ENCODE data around the gene GPR146.
"Not testable (repeated sequence)": the region's sequence is repeated elsewhere in the genome, so short reads cannot be mapped to it uniquely, and the experiment has no call there.

GPR146 gene

GRCh38 chr7:1025743-1026581 is 18.4 kb upstream of the GPR146 start:
- DNase-seq = no peak
- TF ChIP-seq GATA1 (IDR thresholded peaks at IDR 0.05; ENCODE audit: low read depth, low read length) (no peak), POLR2A (IDR thresholded peaks at IDR 0.05; ENCODE audit: low read length) (no peak)

- no peak for DNase-seq
- no peak for TF ChIP-seq GATA1 (IDR thresholded peaks at IDR 0.05; ENCODE audit: low read depth, low read length)
- TF ChIP-seq POLR2A (IDR thresholded peaks at IDR 0.05; ENCODE audit: low read length) = no peak
Observed at GRCh38 chr7:1026721-1027161, 17.6 kb upstream of the GPR146 start.

- TF ChIP-seq GATA1 (IDR thresholded peaks at IDR 0.05; ENCODE audit: low read depth, low read length) = no peak
- TF ChIP-seq POLR2A (IDR thresholded peaks at IDR 0.05; ENCODE audit: low read length) = no peak
- peak; percentile 44 to 58 for DNase-seq
Observed at GRCh38 chr7:1027242-1028043, 16.9 kb upstream of the GPR146 start.

- peak; percentile 91 to 95 for DNase-seq
- TF ChIP-seq POLR2A (IDR thresholded peaks at IDR 0.05; ENCODE audit: low read length) = peak; percentile 57
- TF ChIP-seq GATA1 (IDR thresholded peaks at IDR 0.05; ENCODE audit: low read depth, low read length) = no peak
Observed at GRCh38 chr7:1028044-1028770, 16.1 kb upstream of the GPR146 start.

- no peak for TF ChIP-seq GATA1 (IDR thresholded peaks at IDR 0.05; ENCODE audit: low read depth, low read length)
- no peak for TF ChIP-seq POLR2A (IDR thresholded peaks at IDR 0.05; ENCODE audit: low read length)
Observed at GRCh38 chr7:1028775-1029636, 15.3 kb upstream of the GPR146 start.

GRCh38 chr7:1029637-1030443 is 14.5 kb upstream of the GPR146 start:
- DNase-seq = no peak
- no peak for TF ChIP-seq GATA1 (IDR thresholded peaks at IDR 0.05; ENCODE audit: low read depth, low read length)
- no peak for TF ChIP-seq POLR2A (IDR thresholded peaks at IDR 0.05; ENCODE audit: low read length)

More at GRCh38 chr7:1028775-1029636, 15.3 kb upstream of the GPR146 start:
- peak; percentile 89 to 92 for DNase-seq

- TF ChIP-seq POLR2A (IDR thresholded peaks at IDR 0.05; ENCODE audit: low read length) (no peak), GATA1 (IDR thresholded peaks at IDR 0.05; ENCODE audit: low read depth, low read length) (no peak)
- no peak for DNase-seq
Observed at GRCh38 chr7:1030444-1031070, 13.8 kb upstream of the GPR146 start.

GRCh38 chr7:1031716-1032455 is 12.5 kb upstream of the GPR146 start:
- TF ChIP-seq POLR2A (IDR thresholded peaks at IDR 0.05; ENCODE audit: low read length) (no peak), GATA1 (IDR thresholded peaks at IDR 0.05; ENCODE audit: low read depth, low read length) (no peak)
- no peak for DNase-seq

- DNase-seq = no peak
- TF ChIP-seq GATA1 (IDR thresholded peaks at IDR 0.05; ENCODE audit: low read depth, low read length) = no peak
- no peak for TF ChIP-seq POLR2A (IDR thresholded peaks at IDR 0.05; ENCODE audit: low read length)
Observed at GRCh38 chr7:1032536-1033181, 11.7 kb upstream of the GPR146 start.

GRCh38 chr7:1033546-1034145 is 10.7 kb upstream of the GPR146 start:
- no peak for DNase-seq
- TF ChIP-seq GATA1 (IDR thresholded peaks at IDR 0.05; ENCODE audit: low read depth, low read length) (no peak), POLR2A (IDR thresholded peaks at IDR 0.05; ENCODE audit: low read length) (no peak)

- not testable (repeated sequence) for DNase-seq
Observed at GRCh38 chr7:1034769-1035168, 9.6 kb upstream of the GPR146 start.

GRCh38 chr7:1036164-1036928 is 8.0 kb upstream of the GPR146 start:
- DNase-seq = not testable (repeated sequence)

GRCh38 chr7:1040233-1040632 is 4.1 kb upstream of the GPR146 start:
- DNase-seq = not testable (repeated sequence)

Measured in erythroblast (primary cell).